OCI-LY7 (cell line): Measurements from ENCODE around the gene HIF1AN. TPM values are rescaled to one million over a fixed set of nuclear protein-coding genes. Genes with fewer than 3 reads are reported as not detected.
A peak's percentile ranks its signal among the peaks of the same experiment; 100 is the strongest.

Experiments used
- BruUV-seq: library from RNA; stranded (reverse); fragments of 400-500 nt; replicated peaks from 2 replicates; lab custom pipeline; 2021; lab: Mats Ljungman, UMichigan
- CTCF ChIA-PET: fragments of 300-600 bp; sonication (Branson Sonifier 250); formaldehyde crosslinking; loops from one replicate; lab custom pipeline; 2022; ENCODE audit warnings: antibody characterized with exemption; ENCODE audit not compliant: unreplicated experiment; lab: Charles Lee
- POLR2A ChIA-PET: fragments of 300-600 bp; sonication (Branson Sonifier 250); formaldehyde crosslinking; loops from one replicate; lab custom pipeline; 2022; ENCODE audit warnings: antibody characterized with exemption; lab: Charles Lee
- DNase-seq: peaks from one replicate; pipeline ENCODE4 v3.0.0-alpha.2; 2015; ENCODE audit warnings: low spot score
- H2AFZ ChIP-seq: fragments of 200-600 bp; sonication (generic), shearing (Covaris generic); 2 replicates; pipeline ENCODE4 v1.6.1; 2014; ENCODE audit warnings: mild to moderate bottlenecking, antibody characterized with exemption, low read length, moderate library complexity
- H3K27ac ChIP-seq: fragments of 200-600 bp; sonication (generic); 2 replicates; pipeline ENCODE4 v1.5.1; 2014; ENCODE audit warnings: mixed run types, low read depth, mild to moderate bottlenecking, moderate library complexity, low read length, inconsistent platforms; ENCODE audit not compliant: poor library complexity, severe bottlenecking
- H3K36me3 ChIP-seq: fragments of 200-600 bp; sonication (generic); 2 replicates; pipeline ENCODE4 v1.6.1; 2014; ENCODE audit warnings: mild to moderate bottlenecking, antibody characterized with exemption, low read length, moderate library complexity, mixed read lengths; ENCODE audit not compliant: insufficient read depth
- H3K4me1 ChIP-seq: fragments of 200-600 bp; sonication (generic); 2 replicates; pipeline ENCODE4 v1.5.1; 2014; ENCODE audit warnings: mild to moderate bottlenecking, low read length; ENCODE audit not compliant: insufficient read depth, poor library complexity, severe bottlenecking
- H3K4me2 ChIP-seq: fragments of 200-600 bp; sonication (generic); 2 replicates; pipeline ENCODE4 v1.6.1; 2014; ENCODE audit warnings: mild to moderate bottlenecking, low read length
- H3K4me3 ChIP-seq: fragments of 200-600 bp; sonication (generic); 2 replicates; pipeline ENCODE4 v1.5.1; 2014; ENCODE audit warnings: mild to moderate bottlenecking, low read depth, low read length; ENCODE audit not compliant: poor library complexity, severe bottlenecking
- H3K79me2 ChIP-seq: fragments of 200-600 bp; sonication (generic); 2 replicates; pipeline ENCODE4 v1.6.1; 2016; ENCODE audit warnings: low read depth, mild to moderate bottlenecking, low read length, moderate library complexity, mixed read lengths; ENCODE audit not compliant: insufficient read depth
- H3K9me2 ChIP-seq: fragments of 200-600 bp; sonication (generic); 2 replicates; pipeline ENCODE4 v1.6.1; 2016; ENCODE audit warnings: mild to moderate bottlenecking, low read length, mixed read lengths; ENCODE audit not compliant: insufficient read depth
- H3K9me3 ChIP-seq: fragments of 200-600 bp; sonication (generic); 2 replicates; pipeline ENCODE4 v1.6.1; 2014; ENCODE audit warnings: mild to moderate bottlenecking, mixed run types, low read length, mixed read lengths
- H4K20me1 ChIP-seq: fragments of 200-600 bp; sonication (generic); 2 replicates; pipeline ENCODE4 v1.6.1; 2014; ENCODE audit warnings: mild to moderate bottlenecking, antibody characterized with exemption, low read length, moderate library complexity, mixed read lengths; ENCODE audit not compliant: insufficient read depth
- EZH2phosphoT487 ChIP-seq: fragments of 200-600 bp; sonication (generic); IDR thresholded peaks from 2 replicates; pipeline ENCODE4 v1.6.1; 2018; ENCODE audit warnings: low read depth, borderline replicate concordance, mild to moderate bottlenecking, mixed run types, antibody characterized with exemption, low read length, moderate library complexity, mixed read lengths
- intact Hi-C: fragments of 100-400 bp; cut with micrococcal nuclease; formaldehyde crosslinking; loops from one replicate; pipeline ENCODE4 v1.10.0; 2022; ENCODE audit not compliant: unreplicated experiment
- total RNA-seq, 2 experiments: library from RNA; depleted of rRNA in 1 of 2; stranded (reverse); fragments of >200 nt in 1 of 2; shearing (Covaris generic) in 1 of 2; gene quantifications; 2 replicates each; pipeline ENCODE4 v1.2.3, GENCODE V29; 2014 to 2022
- TF ChIP-seq, protein P1 (sequence below): fragments of 200-600 bp; sonication (generic); conservative IDR thresholded peaks from 2 replicates; pipeline ENCODE4 v1.5.1; 2014; ENCODE audit warnings: mild to moderate bottlenecking, antibody characterized with exemption, low read length, moderate library complexity, mixed read lengths

HIF1AN gene
- total RNA-seq, 2 experiments from 2014 or later, result 10.6 to 44.6 TPM

GRCh38 chr10:100528123-100528886, 7.4 kb upstream of the HIF1AN start:
- H2AFZ ChIP-seq, result no peak overlapping the region; the same call in 1 of the 2 replicates
- TF ChIP-seq, protein P1, sequence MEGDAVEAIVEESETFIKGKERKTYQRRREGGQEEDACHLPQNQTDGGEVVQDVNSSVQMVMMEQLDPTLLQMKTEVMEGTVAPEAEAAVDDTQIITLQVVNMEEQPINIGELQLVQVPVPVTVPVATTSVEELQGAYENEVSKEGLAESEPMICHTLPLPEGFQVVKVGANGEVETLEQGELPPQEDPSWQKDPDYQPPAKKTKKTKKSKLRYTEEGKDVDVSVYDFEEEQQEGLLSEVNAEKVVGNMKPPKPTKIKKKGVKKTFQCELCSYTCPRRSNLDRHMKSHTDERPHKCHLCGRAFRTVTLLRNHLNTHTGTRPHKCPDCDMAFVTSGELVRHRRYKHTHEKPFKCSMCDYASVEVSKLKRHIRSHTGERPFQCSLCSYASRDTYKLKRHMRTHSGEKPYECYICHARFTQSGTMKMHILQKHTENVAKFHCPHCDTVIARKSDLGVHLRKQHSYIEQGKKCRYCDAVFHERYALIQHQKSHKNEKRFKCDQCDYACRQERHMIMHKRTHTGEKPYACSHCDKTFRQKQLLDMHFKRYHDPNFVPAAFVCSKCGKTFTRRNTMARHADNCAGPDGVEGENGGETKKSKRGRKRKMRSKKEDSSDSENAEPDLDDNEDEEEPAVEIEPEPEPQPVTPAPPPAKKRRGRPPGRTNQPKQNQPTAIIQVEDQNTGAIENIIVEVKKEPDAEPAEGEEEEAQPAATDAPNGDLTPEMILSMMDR, result no peak
- TF ChIP-seq EZH2phosphoT487, result no peak
- peaks cover 48% of the 10 kb centered on the region for H3K36me3 ChIP-seq
- H3K9me2 ChIP-seq, result no peaks in the 10 kb centered on the region
- no peak for DNase-seq
- peaks cover 25% of the 10 kb centered on the region for H3K79me2 ChIP-seq
- H3K9me3 ChIP-seq, result peaks cover 5% of the 10 kb centered on the region; the same call in 1 of the 2 replicates
- intact Hi-C loops, result no loop called here
- ChIA-PET CTCF (interaction anchor here (1.3 kb wide), 1 partner anchor 10 kb away, joined by 4 read pairs; no protein-coding TSS in a partner anchor), POLR2A (interaction anchor here (0.7 to 1.0 kb wide), 3 partner anchors 8 to 386 kb away, joined by 3 read pairs; partner anchors contain the start of gene HIF1AN)
- BruUV-seq, result TSS peak; percentile 70
- peak overlapping the region; percentile 55 for H3K27ac ChIP-seq
- H4K20me1 ChIP-seq, result peaks cover 8% of the 10 kb centered on the region; the same call in 1 of the 2 replicates
- H3K4me3 ChIP-seq, result peak overlapping the region; percentile 87
- peak overlapping the region; percentile 77 for H3K4me2 ChIP-seq
- H3K4me1 ChIP-seq, result peaks cover 27% of the 10 kb centered on the region

- peak; percentile 35 for DNase-seq
- Histone ChIP-seq H3K4me3 (peak overlapping the region; percentile 87), H3K27ac (peak overlapping the region; percentile 55), H2AFZ (peak overlapping the region; percentile 98), H3K36me3 (peaks cover 41% of the 10 kb centered on the region), H3K4me1 (peaks cover 27% of the 10 kb centered on the region), H3K79me2 (peaks cover 25% of the 10 kb centered on the region), H3K4me2 (peak overlapping the region; percentile 77), H3K9me2 (no peaks in the 10 kb centered on the region), H4K20me1 (peaks cover 8% of the 10 kb centered on the region; the same call in 1 of the 2 replicates), H3K9me3 (peaks cover 5% of the 10 kb centered on the region; the same call in 1 of the 2 replicates)
- TF ChIP-seq, protein P1, result no peak
- TF ChIP-seq EZH2phosphoT487, result no peak
- ChIA-PET POLR2A (interaction anchor here (0.8 kb wide), 1 partner anchor 385 kb away, joined by 3 read pairs; no protein-coding TSS in a partner anchor), CTCF (no interaction called here)
- no TSS peak for BruUV-seq
- intact Hi-C loops, result no loop called here
These were observed 6.7 kb upstream of the HIF1AN start for GRCh38 chr10:100528921-100529474.
